ENCODE measurements around the gene FBXO41.

- no peak for TF ChIP-seq POLR2A (IDR thresholded peaks at IDR 0.05)
- TF ChIP-seq, protein P1, sequence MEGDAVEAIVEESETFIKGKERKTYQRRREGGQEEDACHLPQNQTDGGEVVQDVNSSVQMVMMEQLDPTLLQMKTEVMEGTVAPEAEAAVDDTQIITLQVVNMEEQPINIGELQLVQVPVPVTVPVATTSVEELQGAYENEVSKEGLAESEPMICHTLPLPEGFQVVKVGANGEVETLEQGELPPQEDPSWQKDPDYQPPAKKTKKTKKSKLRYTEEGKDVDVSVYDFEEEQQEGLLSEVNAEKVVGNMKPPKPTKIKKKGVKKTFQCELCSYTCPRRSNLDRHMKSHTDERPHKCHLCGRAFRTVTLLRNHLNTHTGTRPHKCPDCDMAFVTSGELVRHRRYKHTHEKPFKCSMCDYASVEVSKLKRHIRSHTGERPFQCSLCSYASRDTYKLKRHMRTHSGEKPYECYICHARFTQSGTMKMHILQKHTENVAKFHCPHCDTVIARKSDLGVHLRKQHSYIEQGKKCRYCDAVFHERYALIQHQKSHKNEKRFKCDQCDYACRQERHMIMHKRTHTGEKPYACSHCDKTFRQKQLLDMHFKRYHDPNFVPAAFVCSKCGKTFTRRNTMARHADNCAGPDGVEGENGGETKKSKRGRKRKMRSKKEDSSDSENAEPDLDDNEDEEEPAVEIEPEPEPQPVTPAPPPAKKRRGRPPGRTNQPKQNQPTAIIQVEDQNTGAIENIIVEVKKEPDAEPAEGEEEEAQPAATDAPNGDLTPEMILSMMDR (IDR thresholded peaks at IDR 0.05), result no peak
- no peak for TF ChIP-seq POLR2AphosphoS5 (IDR thresholded peaks at IDR 0.05)
Measured at GRCh38 chr2:73263540-73264331, 20.5 kb downstream of the FBXO41 start.

All from breast epithelium (tissue), 3 donors.